MM.1S (cell line): ENCODE measurements around the gene MLLT10.

Experiments used
- CTCF ChIP-seq: fragments of 300-600 bp; sonication (generic); IDR thresholded peaks from 2 replicates; pipeline ENCODE4 v1.5.1; 2016; ENCODE audit warnings: antibody characterized with exemption, low read length, mixed read lengths
- EZH2phosphoT487 ChIP-seq: fragments of 300-600 bp; sonication (generic); IDR thresholded peaks from 2 replicates; pipeline ENCODE4 v1.6.1; 2018; ENCODE audit warnings: antibody characterized with exemption, low read length

- TF ChIP-seq CTCF, result no peak
- TF ChIP-seq EZH2phosphoT487, result no peak
These were observed 185.5 kb downstream of the MLLT10 start for GRCh38 chr10:21719502-21719901.
